ENCODE data around the gene TBC1D1. TPM values are rescaled to one million over a fixed set of nuclear protein-coding genes. Genes with fewer than 3 reads are reported as not detected.

The TBC1D1 gene
- total RNA-seq, 1 donor from 2014 or later = 54.5 TPM

DNA sequence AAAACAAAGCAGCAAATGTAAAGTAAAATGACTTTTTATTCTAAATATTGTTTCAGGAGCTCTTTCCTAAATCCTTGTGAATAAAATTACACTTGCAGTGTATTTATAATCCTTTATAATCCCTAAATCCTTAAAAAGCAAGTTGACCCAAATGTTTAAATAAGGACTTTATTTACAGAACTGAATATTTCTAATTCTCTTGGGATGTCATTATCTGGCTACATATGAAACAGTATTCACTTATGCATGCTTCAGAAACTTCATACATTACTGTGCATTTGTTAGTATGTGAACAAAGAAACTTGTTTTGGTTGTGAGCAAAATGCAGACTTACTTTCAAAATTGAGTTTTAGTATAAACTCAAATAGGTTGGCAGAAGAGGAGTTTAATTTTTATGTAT lies 118.5 kb downstream of the TBC1D1 start:
- Histone ChIP-seq H2AFZ (ENCODE audit: low read depth, low read length) (no peak overlapping the region), H3K9me3 (ENCODE audit: insufficient read depth, low read depth, low read length) (no peaks in the 10 kb centered on the region), H3K36me3 (ENCODE audit: insufficient read depth, low read length) (no peaks in the 10 kb centered on the region), H4K20me1 (ENCODE audit: insufficient read depth, low read length) (peaks cover 67% of the 10 kb centered on the region), H3K79me2 (ENCODE audit: insufficient read depth, low read length) (peaks cover 62% of the 10 kb centered on the region), H3K4me2 (ENCODE audit: low read length) (no peak overlapping the region), H3K4me1 (ENCODE audit: insufficient read depth, low read length) (peaks cover 22% of the 10 kb centered on the region), H3K27me3 (ENCODE audit: insufficient read depth, low read length) (no peaks in the 10 kb centered on the region), H3K9ac (ENCODE audit: low read length) (no peak overlapping the region), H3K4me3 (ENCODE audit: insufficient read depth, low read depth, low read length) (no peak overlapping the region), H3K27ac (ENCODE audit: low read depth, low read length) (no peak overlapping the region)
- H3K4me1 Mint-ChIP-seq (ENCODE audit: low read depth, unreplicated experiment) = peaks cover 23% of the 10 kb centered on the region
- H3K36me3 Mint-ChIP-seq (ENCODE audit: low read depth, unreplicated experiment) = no peaks in the 10 kb centered on the region
- H3K27me3 Mint-ChIP-seq (ENCODE audit: low read depth, unreplicated experiment) = peaks cover 2% of the 10 kb centered on the region
- DNase-seq (ENCODE audit: low read depth) (no peak), FAIRE-seq (no peak)
- TF ChIP-seq, protein P1, sequence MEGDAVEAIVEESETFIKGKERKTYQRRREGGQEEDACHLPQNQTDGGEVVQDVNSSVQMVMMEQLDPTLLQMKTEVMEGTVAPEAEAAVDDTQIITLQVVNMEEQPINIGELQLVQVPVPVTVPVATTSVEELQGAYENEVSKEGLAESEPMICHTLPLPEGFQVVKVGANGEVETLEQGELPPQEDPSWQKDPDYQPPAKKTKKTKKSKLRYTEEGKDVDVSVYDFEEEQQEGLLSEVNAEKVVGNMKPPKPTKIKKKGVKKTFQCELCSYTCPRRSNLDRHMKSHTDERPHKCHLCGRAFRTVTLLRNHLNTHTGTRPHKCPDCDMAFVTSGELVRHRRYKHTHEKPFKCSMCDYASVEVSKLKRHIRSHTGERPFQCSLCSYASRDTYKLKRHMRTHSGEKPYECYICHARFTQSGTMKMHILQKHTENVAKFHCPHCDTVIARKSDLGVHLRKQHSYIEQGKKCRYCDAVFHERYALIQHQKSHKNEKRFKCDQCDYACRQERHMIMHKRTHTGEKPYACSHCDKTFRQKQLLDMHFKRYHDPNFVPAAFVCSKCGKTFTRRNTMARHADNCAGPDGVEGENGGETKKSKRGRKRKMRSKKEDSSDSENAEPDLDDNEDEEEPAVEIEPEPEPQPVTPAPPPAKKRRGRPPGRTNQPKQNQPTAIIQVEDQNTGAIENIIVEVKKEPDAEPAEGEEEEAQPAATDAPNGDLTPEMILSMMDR (IDR thresholded peaks at IDR 0.05; ENCODE audit: insufficient read depth, low read depth, low read length) = no peak
- no peak for TF ChIP-seq EZH2 (IDR thresholded peaks at IDR 0.05; ENCODE audit: insufficient read depth, low read length)
- H3K27ac Mint-ChIP-seq (ENCODE audit: unreplicated experiment) = no peak overlapping the region
- no peak overlapping the region for H3K4me3 Mint-ChIP-seq (ENCODE audit: unreplicated experiment)
- no peaks in the 10 kb centered on the region for H3K9me3 Mint-ChIP-seq (ENCODE audit: unreplicated experiment)

DNA sequence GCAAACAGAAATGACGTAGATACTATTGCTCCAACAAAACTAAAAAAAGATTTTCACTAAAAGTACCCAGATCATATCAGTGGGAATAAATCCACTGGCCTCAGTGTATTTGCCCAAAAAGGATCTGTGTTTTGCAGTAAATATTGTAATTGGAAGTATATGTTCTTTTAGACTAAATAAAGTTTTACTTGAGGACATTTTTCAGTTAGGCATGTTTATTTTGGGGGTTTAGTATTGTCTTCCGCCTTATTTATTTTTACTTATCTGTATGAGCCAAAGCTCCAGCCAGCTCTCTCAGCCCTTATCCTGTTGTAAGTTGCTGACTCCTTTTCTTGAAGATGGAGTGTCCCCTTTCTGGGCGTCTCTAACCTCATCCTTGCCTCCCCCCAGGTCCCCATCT lies 119.1 kb downstream of the TBC1D1 start:
- H2AFZ ChIP-seq (ENCODE audit: low read depth, low read length) = no peak overlapping the region
- H3K27me3 Mint-ChIP-seq (ENCODE audit: low read depth, unreplicated experiment) = peaks cover 2% of the 10 kb centered on the region
- H3K4me3 ChIP-seq (ENCODE audit: insufficient read depth, low read depth, low read length) = no peak overlapping the region
- H3K4me1 Mint-ChIP-seq (ENCODE audit: low read depth, unreplicated experiment) = peaks cover 18% of the 10 kb centered on the region
- no peak for FAIRE-seq
- H3K4me1 ChIP-seq (ENCODE audit: insufficient read depth, low read length) = peaks cover 17% of the 10 kb centered on the region
- DNase-seq (ENCODE audit: low read depth) = no peak
- H3K4me2 ChIP-seq (ENCODE audit: low read length) = no peak overlapping the region
- H3K9me3 Mint-ChIP-seq (ENCODE audit: unreplicated experiment) = no peaks in the 10 kb centered on the region
- H3K27ac ChIP-seq (ENCODE audit: low read depth, low read length) = no peak overlapping the region
- no peak overlapping the region for H3K4me3 Mint-ChIP-seq (ENCODE audit: unreplicated experiment)
- peaks cover 59% of the 10 kb centered on the region for H3K79me2 ChIP-seq (ENCODE audit: insufficient read depth, low read length)
- H3K9me3 ChIP-seq (ENCODE audit: insufficient read depth, low read depth, low read length) = no peaks in the 10 kb centered on the region
- H3K36me3 ChIP-seq (ENCODE audit: insufficient read depth, low read length) = no peaks in the 10 kb centered on the region
- H3K36me3 Mint-ChIP-seq (ENCODE audit: low read depth, unreplicated experiment) = no peaks in the 10 kb centered on the region
- H3K27me3 ChIP-seq (ENCODE audit: insufficient read depth, low read length) = no peaks in the 10 kb centered on the region
- peaks cover 66% of the 10 kb centered on the region for H4K20me1 ChIP-seq (ENCODE audit: insufficient read depth, low read length)
- H3K27ac Mint-ChIP-seq (ENCODE audit: unreplicated experiment) = peak overlapping the region; percentile 11
- TF ChIP-seq, protein P1 (IDR thresholded peaks at IDR 0.05; ENCODE audit: insufficient read depth, low read depth, low read length) = no peak
- TF ChIP-seq EZH2 (IDR thresholded peaks at IDR 0.05; ENCODE audit: insufficient read depth, low read length) = no peak
- H3K9ac ChIP-seq (ENCODE audit: low read length) = no peak overlapping the region

DNA sequence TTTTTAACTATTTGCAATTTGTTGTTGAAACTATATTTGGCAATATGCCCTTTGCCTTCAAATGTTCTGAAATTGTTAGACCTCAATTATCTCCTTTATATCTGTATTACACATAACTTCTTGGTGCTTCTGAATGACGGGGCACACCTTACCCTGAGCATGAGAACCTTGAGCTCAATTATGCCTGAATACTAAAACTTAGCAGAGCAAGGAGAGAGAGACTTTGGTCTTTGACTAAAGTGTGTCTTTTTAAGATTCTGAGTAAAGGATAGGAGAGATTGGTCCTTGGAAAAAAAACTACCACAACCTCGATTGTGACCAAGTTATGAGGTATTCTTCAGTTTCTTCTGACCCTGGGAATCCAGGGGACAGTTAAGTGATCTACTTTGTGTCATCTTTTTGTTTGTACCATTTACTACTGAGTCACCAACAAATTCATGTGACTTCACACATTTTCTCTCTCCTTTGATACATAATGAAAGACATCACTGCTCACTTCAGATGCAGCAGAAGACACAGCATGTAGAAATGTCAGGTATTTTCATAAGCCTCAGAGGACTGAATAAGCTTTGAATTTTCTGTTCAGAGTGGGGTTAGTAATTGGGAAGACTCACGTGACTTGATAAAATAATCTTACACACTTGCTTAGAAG lies 120.8 kb downstream of the TBC1D1 start:
- peaks cover 53% of the 10 kb centered on the region for H4K20me1 ChIP-seq (ENCODE audit: insufficient read depth, low read length)
- H3K4me1 Mint-ChIP-seq (ENCODE audit: low read depth, unreplicated experiment) = peaks cover 8% of the 10 kb centered on the region
- H2AFZ ChIP-seq (ENCODE audit: low read depth, low read length) = no peak overlapping the region
- no peak overlapping the region for H3K27ac Mint-ChIP-seq (ENCODE audit: unreplicated experiment)
- H3K4me3 ChIP-seq (ENCODE audit: insufficient read depth, low read depth, low read length) = no peak overlapping the region
- no peak for TF ChIP-seq EZH2 (IDR thresholded peaks at IDR 0.05; ENCODE audit: insufficient read depth, low read length)
- TF ChIP-seq, protein P1 (IDR thresholded peaks at IDR 0.05; ENCODE audit: insufficient read depth, low read depth, low read length) = no peak
- peaks cover 9% of the 10 kb centered on the region for H3K4me1 ChIP-seq (ENCODE audit: insufficient read depth, low read length)
- no peaks in the 10 kb centered on the region for H3K27me3 ChIP-seq (ENCODE audit: insufficient read depth, low read length)
- H3K9me3 Mint-ChIP-seq (ENCODE audit: unreplicated experiment) = no peaks in the 10 kb centered on the region
- FAIRE-seq (no peak), DNase-seq (ENCODE audit: low read depth) (no peak)
- peaks cover 2% of the 10 kb centered on the region for H3K36me3 Mint-ChIP-seq (ENCODE audit: low read depth, unreplicated experiment)
- no peak overlapping the region for H3K4me2 ChIP-seq (ENCODE audit: low read length)
- no peak overlapping the region for H3K27ac ChIP-seq (ENCODE audit: low read depth, low read length)
- no peak overlapping the region for H3K9ac ChIP-seq (ENCODE audit: low read length)
- peaks cover 44% of the 10 kb centered on the region for H3K79me2 ChIP-seq (ENCODE audit: insufficient read depth, low read length)
- H3K4me3 Mint-ChIP-seq (ENCODE audit: unreplicated experiment) = no peak overlapping the region
- H3K27me3 Mint-ChIP-seq (ENCODE audit: low read depth, unreplicated experiment) = peaks cover 2% of the 10 kb centered on the region
- peaks cover 3% of the 10 kb centered on the region for H3K36me3 ChIP-seq (ENCODE audit: insufficient read depth, low read length)
- H3K9me3 ChIP-seq (ENCODE audit: insufficient read depth, low read depth, low read length) = no peaks in the 10 kb centered on the region

All from astrocyte (in vitro differentiated cells and primary cell).